ENCODE measurements around the gene DGAT2. TPM values are rescaled to one million over a fixed set of nuclear protein-coding genes. Genes with fewer than 3 reads are reported as not detected.

DGAT2 gene
- polyA plus RNA-seq, 1 donor from 2014 or later: 2.7 TPM

- H3K4me2 ChIP-seq (ENCODE audit: low read length): no peak overlapping the region
- no peaks in the 10 kb centered on the region for H3K36me3 ChIP-seq (ENCODE audit: insufficient read depth, low read length)
- no peaks in the 10 kb centered on the region for H3K9me3 ChIP-seq (ENCODE audit: low read length)
- H3K27me3 ChIP-seq (ENCODE audit: insufficient read depth, low read depth, low read length): no peaks in the 10 kb centered on the region
- H3K9ac ChIP-seq (ENCODE audit: low read length): no peak overlapping the region
- no peaks in the 10 kb centered on the region for H3K79me2 ChIP-seq (replicated peaks; ENCODE audit: insufficient read depth, low read length)
- H3K27ac ChIP-seq (ENCODE audit: low read length): no peak overlapping the region
- no peak overlapping the region for H3K4me3 ChIP-seq (ENCODE audit: low read length)
- no peaks in the 10 kb centered on the region for H3F3A ChIP-seq (ENCODE audit: insufficient read depth, low read length, poor library complexity, severe bottlenecking)
- TF ChIP-seq SMC3 (conservative IDR thresholded peaks at IDR 0.05; ENCODE audit: poor library complexity): peak; percentile 88
- TF ChIP-seq RAD21 (conservative IDR thresholded peaks at IDR 0.05): peak; percentile 82
- peak; percentile 87 for TF ChIP-seq CTCF (IDR thresholded peaks at IDR 0.05; ENCODE audit: poor library complexity, severe bottlenecking)
- TF ChIP-seq EZH2 (IDR thresholded peaks at IDR 0.05; ENCODE audit: borderline replicate concordance, insufficient read depth, low read length, poor library complexity, severe bottlenecking): no peak
- no peak overlapping the region for H2AFZ ChIP-seq (ENCODE audit: low read depth, low read length)
- H3K9me2 ChIP-seq (ENCODE audit: insufficient read depth, low read length): no peaks in the 10 kb centered on the region
- H4K20me1 ChIP-seq (ENCODE audit: insufficient read depth): no peaks in the 10 kb centered on the region
Measured at GRCh38 chr11:75802913-75803820, 34.6 kb downstream of the DGAT2 start.

- H3K9me2 ChIP-seq (ENCODE audit: insufficient read depth, low read length): no peaks in the 10 kb centered on the region
- H3K27me3 ChIP-seq (ENCODE audit: insufficient read depth, low read depth, low read length): no peaks in the 10 kb centered on the region
- no peak for TF ChIP-seq RAD21 (conservative IDR thresholded peaks at IDR 0.05)
- no peak for TF ChIP-seq REST (IDR thresholded peaks at IDR 0.05; ENCODE audit: borderline replicate concordance)
- no peak for TF ChIP-seq EZH2 (IDR thresholded peaks at IDR 0.05; ENCODE audit: borderline replicate concordance, insufficient read depth, low read length, poor library complexity, severe bottlenecking)
- no peak for TF ChIP-seq POLR2AphosphoS5 (IDR thresholded peaks at IDR 0.05)
- TF ChIP-seq MXI1 (conservative IDR thresholded peaks at IDR 0.05; ENCODE audit: poor library complexity, severe bottlenecking): no peak
- no peak for TF ChIP-seq EP300 (conservative IDR thresholded peaks at IDR 0.05; ENCODE audit: poor library complexity, severe bottlenecking)
- TF ChIP-seq SMC3 (conservative IDR thresholded peaks at IDR 0.05; ENCODE audit: poor library complexity): no peak
- TF ChIP-seq CTCF (IDR thresholded peaks at IDR 0.05; ENCODE audit: poor library complexity, severe bottlenecking): no peak
- no peak for TF ChIP-seq TAF1 (IDR thresholded peaks at IDR 0.05; ENCODE audit: low read depth)
- H3K4me3 ChIP-seq (ENCODE audit: low read length): no peak overlapping the region
- no peak overlapping the region for H3K27ac ChIP-seq (ENCODE audit: low read length)
- no peak overlapping the region for H3K9ac ChIP-seq (ENCODE audit: low read length)
- no peaks in the 10 kb centered on the region for H3K79me2 ChIP-seq (replicated peaks; ENCODE audit: insufficient read depth, low read length)
- no peaks in the 10 kb centered on the region for H3K9me3 ChIP-seq (ENCODE audit: low read length)
- no peak overlapping the region for H2AFZ ChIP-seq (ENCODE audit: low read depth, low read length)
- H4K20me1 ChIP-seq (ENCODE audit: insufficient read depth): no peaks in the 10 kb centered on the region
- no peaks in the 10 kb centered on the region for H3K36me3 ChIP-seq (ENCODE audit: insufficient read depth, low read length)
- H3K4me2 ChIP-seq (ENCODE audit: low read length): no peak overlapping the region
- H3F3A ChIP-seq (ENCODE audit: insufficient read depth, low read length, poor library complexity, severe bottlenecking): no peaks in the 10 kb centered on the region
Measured at GRCh38 chr11:75809111-75809510, 40.5 kb downstream of the DGAT2 start.

Data from neural cell (in vitro differentiated cells).